ENCODE measurements around the gene TGFBR3L.
"Not testable (repeated sequence)": the region's sequence is repeated elsewhere in the genome, so short reads cannot be mapped to it uniquely, and the experiment has no call there.

TGFBR3L gene

DNA sequence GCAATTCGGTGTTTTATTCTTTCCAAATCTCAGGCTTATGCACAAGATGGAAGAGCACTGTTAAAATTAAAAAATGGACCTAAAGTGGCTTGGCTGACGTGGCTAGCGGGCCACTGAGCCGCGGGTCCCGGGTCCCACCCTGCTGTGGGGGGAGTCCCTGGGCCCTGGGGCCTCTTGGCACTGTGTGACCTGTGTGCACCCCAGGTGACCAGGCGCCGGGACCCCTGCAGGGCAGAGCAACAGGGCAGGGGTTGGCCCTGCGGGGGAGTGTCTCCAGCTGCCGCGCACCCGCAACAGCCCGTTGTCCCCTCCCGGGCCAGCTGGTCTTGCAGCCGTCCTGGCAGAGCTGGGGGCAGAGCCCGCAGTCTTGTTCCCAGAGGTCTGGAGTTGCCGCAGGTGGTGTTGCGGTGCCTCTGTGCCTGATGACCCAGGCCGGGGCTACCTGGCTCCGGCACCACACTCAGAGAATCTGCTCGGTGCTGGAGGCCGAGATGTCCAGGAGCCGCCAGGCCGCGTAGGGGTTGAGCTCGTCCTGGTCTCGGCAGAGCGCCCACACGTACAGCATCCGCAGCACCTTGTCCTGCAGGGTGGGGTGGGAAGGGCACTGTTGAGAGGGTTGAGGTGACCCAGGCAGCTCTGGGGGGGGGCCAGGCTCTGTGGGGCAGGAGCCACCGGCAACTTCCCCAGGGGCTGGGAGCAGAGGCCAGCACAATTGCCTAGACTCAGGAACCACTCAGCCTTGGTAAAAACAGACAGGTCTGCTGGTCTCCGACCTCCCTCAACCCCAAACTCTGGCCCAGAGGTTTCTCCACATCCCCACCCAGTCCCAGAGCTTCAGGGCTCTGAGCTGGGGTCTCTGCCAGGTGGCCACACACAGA is 12.3 kb downstream of the TGFBR3L start:
- DNase-seq (ENCODE audit: low read depth in 2 of 2, low spot score in 1 of 2) = no peak

DNA sequence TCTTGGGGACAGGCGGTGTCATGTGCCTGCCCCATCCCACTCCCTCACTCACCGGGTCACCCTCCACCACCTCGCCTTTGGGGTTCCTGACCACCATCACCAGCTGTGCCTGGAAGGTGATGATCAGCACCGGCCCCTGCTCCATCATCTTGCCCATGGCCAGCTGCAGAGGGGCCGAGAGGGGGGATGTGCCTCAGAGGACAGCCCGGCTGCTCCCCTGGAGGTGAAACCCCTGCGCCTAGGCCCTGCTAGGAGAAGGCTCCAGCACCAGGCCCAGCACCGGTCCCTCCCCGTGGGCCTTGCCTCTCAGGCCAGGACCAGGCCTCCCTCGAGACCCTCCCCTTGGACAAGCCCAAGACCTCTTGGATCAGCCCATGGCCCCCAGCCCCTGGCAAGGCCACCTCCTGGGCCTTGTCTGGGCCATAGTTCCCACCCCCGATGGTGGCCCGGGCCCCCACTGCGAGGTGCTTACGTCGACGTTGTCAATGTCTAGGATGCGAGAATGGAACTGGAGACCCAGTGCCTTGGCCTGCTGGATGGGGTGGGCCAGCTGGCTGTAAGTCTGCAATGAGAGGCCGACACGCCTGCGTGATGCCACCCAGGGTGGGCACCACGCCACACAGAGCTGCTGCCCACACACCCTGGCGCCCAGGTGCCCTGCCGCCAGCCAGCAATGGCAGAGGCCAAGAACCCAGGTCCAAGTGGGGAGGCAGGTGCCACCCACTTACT is 13.1 kb downstream of the TGFBR3L start:
- DNase-seq (ENCODE audit: low read depth in 2 of 2, low spot score in 1 of 2) = no peak

DNA sequence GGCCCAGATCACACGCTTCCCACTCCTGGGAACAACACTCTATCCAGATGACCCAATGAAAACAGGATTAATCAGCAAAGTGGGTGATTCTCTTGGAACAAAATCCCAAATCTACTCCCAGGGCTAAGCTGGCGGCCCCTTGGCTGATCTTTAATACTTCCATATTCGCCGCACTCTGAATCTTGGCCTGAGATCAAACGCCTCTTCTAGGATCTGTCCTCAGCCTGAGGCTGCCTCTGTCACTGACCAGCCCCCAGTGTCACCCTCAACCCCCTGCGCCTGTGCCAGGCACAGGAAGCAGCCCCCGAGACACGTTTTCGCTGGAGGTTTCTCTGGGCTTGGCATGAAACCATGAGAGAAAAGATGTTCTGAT is 13.7 kb downstream of the TGFBR3L start:
- DNase-seq (ENCODE audit: low read depth in 2 of 2, low spot score in 1 of 2) = no peak

DNA sequence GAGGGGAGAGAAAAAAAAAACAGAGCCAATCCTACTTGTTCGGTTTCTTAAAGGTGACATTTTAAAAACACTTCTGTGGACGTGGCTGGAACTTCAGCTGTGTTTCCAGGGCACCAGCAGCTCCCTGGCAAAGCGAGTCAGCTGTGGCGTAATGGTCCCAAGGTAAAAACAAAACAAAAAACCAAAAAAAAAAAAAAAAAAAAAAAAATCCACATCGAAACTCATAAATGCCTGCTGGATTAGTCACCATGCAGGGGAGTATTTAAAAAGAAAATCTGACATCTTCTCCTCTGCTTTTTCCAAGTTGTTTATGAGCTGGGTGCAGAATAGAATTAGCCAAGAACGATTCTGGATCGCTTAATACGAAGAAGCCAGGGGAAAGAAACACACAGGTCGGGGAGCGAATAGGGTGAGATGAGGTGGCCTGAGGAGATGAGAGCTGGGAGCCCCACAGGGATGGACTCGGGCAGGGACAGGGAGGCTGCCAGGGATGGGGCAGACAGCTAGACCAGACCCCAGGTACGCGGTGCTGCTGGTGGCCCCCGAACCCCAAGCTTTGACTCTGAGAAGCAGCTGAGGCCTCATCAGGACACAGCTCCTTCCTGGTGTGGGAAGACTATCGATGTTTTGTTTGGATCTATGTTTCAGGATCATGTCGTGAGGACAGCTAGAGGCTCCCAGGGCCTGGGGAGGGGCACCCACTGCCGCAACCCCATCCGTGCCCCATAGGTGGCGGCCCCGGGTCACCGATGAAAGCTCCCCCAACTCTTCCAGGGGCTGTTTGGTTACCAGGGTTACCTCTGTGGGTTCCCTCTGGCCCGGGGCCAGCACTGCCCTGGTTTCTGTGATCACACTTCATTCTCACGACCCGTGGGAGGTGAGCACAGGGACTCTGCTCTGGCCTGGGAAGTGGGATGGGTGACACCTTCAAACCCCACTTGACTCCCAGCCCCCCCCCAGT is 14.4 kb downstream of the TGFBR3L start:
- peak in 1 of 2 donors; percentile 48 for DNase-seq (ENCODE audit: low read depth in 2 of 2, low spot score in 1 of 2)

DNA sequence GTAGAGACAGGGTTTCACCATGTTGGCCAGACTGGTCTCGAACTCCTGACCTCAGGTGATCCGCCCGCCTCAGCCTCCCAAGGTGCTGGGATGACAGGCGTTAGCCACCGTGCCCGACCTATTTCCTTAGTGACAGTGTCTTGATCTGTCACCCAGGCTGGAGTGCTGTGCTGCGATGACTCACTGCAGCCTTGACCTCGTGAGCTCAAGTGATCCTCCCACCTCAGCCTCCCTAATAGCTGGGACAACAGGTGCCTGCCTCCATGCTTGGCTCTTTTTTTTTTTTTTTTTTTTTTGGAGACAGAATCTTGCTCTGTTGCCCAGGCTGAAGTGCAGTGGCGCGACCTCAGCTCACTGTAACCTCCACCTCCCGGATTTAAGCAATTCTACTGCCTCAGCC is 15.4 kb downstream of the TGFBR3L start:
- not testable (repeated sequence) for DNase-seq (ENCODE audit: low read depth in 2 of 2, low spot score in 1 of 2)

DNA sequence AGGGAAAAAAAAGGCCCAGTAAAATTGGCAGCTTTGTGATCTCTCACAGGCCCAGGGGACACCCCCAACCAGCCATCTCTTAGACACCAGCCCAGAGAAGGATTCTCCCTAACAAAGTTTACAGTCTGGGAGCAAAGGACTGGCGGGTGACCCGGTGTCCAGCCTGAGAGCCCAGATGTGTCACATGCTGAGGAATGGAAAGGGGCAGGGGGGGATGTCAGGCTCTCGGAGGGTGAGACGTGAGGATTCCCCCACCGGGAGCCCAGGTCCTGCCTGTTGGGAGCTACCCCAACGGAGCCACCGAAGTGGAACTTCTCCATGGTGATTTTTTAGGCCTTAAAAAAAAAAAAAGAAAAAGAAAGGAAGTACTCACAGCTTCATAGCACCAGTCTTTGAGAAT is 16.1 kb downstream of the TGFBR3L start:
- no peak for DNase-seq (ENCODE audit: low read depth in 2 of 2, low spot score in 1 of 2)

DNA sequence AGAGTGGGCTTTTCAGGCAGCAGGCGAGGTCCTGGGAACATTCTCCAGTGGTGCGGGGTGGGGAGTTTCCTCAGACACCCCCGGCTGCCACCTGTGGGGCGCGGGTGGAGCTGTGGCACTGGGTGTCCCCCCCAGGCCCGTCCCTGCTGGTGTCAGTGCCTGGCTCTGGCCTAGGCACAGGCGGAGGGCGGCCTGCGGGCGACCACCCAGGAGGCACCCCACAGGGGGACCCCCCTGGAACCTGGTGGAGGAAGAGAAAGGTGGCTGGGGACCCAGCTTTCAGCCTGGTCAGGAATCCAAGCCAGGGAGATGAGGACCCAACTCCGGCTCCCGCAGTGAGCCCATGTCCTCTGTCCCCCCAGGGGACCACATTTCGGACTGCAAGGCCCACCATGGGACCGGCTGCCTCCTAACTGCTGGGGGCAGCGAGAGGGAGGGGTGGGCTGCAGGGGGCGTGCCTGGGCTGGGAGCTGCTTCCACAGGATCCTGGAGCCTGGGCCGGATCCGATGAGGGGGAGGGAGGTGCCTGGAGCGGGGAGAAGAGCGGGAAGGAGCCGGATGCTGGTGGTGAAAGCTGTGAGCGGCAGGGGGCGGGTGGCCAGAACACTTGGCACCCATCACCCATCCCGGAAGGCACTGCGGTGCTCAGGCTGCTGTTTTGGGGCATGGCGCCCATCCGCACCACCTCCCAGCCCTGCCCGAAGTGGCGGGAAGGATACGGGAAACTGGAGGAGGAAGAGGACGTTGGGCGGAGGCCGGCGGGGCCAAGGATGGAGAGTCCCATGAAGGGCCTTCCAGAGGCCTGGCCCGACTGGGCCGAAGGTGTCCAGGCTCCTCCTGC is 16.8 kb downstream of the TGFBR3L start:
- DNase-seq (ENCODE audit: low read depth in 2 of 2, low spot score in 1 of 2) = no peak

DNA sequence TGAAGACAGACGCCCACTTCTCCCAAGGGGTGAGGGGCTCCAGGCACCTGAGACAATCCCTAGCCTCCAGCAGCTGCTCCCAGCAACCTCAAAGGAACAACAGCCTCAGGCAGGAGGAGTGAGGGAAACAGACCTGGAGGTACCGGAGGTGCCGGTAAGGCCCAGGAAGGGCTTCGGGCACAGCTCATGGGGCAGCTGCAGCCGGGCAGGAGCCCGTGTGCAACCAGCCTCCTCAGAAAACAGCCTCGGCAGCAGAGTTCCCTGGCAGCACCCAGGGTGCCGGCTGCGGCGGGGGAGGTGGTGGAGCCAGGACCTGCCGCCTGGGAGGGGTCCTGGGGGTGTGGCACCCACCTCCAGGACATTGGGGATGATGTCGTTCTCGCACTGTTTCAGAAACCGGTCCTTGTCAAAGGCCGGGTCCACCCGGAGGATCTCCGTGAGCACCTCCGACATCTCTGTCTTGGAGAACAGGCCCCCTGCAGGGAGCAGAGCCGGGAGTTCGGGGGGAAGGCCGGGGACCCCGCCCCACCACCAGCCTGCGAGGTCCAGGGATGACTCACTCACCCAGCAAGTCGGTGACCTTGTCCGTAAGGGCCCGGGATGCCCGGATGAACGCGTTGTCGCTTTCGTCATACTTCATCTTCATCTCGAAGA is 17.8 kb downstream of the TGFBR3L start:
- no peak for DNase-seq (ENCODE audit: low read depth in 2 of 2, low spot score in 1 of 2)

DNA sequence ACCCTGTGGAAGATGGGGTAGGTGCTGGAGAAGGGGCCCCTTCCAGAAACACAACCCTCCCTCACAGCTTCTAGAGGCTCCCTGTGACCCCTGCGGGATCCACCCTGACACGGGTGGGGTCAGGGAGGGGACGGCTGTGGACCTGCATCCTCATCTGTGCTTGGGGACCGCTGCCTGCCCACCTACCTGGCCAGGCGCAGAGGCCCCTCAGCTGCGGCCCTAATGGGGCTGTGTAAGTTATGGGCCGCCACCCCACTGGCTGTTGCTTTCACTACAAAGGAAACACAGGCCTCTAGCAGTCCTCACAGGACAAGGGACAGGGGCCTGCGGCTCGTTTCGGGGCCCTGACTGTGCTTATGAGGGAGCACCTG is 18.3 kb downstream of the TGFBR3L start:
- no peak for DNase-seq (ENCODE audit: low read depth in 2 of 2, low spot score in 1 of 2)

DNA sequence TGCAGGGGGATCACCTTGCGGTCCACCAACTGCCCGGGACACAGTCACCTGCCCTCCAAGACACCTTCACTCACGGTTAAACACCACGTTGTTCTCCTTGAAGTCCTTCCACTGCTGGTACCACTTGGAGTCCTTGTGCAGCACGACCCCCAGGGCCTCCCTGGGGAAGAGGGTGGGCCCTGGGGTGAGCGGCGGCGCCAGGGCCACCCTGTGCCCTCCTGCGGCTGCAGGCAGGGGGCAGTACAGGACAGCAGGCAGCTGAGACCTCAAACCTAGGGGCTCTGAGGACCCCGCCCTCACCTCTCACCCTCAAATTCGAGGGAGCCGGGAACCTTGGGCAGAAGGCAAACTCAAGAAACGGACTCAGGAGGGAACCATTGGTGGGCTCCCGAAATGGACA is 18.8 kb downstream of the TGFBR3L start:
- no peak for DNase-seq (ENCODE audit: low read depth in 2 of 2, low spot score in 1 of 2)

DNA sequence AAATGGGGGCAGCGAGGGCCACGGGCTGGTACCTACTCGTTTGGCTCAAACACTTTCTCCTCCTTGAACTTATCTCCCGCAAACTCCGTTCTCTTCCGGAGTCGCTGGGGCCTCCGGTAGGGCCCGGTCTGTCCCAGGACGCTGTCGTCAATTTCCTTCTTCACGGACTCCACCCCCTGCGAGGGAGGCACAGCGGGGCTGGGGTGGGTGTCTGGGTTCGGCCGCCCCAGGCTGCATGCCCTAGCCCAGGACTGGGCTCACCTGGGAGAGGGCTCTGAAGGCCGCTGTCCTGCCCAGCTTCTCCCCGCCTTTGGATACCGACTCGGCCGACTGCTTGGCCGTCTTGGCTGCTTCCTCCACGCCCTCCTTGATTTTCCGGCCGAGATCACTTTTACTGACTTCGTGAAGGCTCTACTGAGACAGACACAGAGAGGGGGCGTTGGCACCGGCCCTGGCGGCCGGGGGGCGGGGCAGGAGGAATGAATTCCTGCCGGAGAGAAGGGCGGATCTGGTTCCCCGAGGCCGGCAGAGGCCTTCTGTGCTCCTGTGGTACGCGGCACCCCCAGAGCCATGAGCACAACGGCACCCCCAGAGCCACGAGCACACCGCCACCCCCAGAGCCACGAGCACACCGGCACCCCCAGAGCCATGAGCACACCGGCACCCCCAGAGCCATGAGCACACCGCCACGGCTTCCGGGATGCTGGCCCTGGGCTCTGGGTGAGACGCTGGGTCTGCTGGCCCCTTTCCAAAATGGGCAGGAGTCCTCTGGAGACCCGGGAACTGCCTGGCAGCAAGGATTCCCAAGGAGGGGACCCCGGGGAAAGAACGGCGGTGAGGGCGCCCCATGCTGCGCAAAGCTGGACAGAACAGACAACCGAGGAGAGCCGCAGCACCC is 19.4 kb downstream of the TGFBR3L start:
- no peak for DNase-seq (ENCODE audit: low read depth in 2 of 2, low spot score in 1 of 2)

DNA sequence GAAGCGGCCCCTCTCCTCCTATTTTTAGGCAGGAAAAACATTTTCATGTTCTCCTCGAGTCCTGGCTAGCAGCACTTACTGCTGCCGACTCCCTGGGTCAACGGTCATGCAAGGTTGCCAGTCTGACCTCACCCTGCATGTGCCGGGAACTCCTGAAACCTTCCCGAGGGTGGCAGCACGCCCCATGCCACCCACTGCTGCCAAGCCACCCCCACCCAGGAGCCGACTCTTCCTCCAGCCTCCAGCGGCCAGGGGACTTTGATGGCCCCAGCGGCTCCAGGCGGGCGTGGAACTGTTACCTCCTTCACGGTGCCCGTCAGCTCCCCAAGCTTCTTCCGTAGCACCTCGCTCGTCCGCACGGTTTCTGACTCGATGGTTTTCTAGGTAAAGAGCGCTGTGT is 20.1 kb downstream of the TGFBR3L start:
- no peak for DNase-seq (ENCODE audit: low read depth in 2 of 2, low spot score in 1 of 2)

DNA sequence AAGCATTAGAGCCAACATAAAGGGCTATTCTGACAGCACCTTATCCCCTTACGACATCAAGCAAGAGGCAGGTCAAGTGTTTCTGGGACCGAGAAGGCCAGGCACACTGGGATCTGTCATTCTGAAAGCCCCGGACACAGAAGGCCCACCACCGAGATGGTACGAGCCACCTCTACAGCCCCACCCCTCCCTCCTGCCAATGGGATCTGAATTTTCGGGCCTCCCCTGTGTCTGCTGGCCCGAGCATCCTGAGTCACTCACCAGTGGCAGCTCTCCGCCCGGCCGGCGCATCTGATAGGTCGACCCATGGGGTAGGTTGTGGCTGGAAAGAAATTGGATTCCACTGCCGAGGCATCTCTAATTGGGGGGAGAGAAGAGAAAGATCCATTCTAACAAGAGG is 26.2 kb downstream of the TGFBR3L start:
- DNase-seq (ENCODE audit: low read depth in 2 of 2, low spot score in 1 of 2) = no peak

DNA sequence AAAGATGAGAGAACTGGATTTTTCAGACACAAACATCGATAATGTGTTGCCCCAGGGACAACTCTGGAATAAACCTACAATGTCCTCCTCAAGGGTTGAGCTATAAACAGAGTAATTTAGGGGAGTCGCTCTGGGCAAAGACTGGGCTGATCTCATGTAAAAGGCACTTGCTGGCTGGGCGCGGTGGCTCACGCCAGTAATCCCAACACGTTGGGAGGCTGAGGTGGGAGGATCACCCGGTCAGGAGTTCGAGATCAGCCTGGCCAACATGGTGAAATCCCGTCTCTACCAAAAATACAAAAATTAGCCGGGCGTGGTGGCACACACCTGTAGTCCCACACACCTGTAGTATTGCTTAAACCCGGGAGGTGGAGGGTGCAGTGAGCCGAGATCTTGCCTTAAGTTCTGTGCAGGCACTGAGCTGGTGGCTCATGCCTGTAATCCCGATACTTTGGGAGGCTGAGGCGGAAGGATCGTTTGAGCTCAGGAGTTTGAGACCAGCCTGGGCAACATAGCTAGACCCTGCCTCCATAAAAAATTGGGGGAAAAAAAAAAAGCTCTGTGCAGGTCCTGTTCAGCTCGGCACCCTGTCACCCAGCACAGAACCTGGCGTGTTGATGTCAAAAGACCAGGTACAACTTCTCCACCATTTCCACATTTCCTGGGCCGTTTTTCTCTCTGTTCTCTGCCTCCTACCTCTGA is 27.4 kb downstream of the TGFBR3L start:
- DNase-seq (ENCODE audit: low read depth in 2 of 2, low spot score in 1 of 2) = no peak

DNA sequence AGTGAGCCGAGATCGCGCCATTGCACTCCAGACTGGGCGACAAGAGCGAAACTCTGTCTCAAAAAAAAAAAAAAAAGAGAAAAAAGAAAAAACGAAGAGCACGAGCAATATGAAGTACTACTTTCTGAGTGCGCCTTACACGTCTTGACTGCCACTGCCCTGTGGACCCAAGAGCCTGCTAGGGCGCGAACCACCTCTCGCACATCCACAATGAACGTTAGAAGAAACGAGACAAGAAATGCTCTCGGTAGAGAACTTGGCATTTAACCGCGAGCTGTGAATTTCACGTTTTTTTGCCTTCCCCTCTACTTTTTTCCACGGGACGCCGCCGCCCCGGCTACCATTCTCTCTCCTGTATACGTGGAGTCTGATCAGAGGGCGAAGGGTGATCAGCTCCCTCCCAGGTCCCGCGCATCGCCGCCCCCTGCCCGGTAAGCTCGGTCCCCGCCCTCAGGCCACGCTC is 28.4 kb downstream of the TGFBR3L start:
- DNase-seq (ENCODE audit: low read depth in 2 of 2, low spot score in 1 of 2) = no peak

DNA sequence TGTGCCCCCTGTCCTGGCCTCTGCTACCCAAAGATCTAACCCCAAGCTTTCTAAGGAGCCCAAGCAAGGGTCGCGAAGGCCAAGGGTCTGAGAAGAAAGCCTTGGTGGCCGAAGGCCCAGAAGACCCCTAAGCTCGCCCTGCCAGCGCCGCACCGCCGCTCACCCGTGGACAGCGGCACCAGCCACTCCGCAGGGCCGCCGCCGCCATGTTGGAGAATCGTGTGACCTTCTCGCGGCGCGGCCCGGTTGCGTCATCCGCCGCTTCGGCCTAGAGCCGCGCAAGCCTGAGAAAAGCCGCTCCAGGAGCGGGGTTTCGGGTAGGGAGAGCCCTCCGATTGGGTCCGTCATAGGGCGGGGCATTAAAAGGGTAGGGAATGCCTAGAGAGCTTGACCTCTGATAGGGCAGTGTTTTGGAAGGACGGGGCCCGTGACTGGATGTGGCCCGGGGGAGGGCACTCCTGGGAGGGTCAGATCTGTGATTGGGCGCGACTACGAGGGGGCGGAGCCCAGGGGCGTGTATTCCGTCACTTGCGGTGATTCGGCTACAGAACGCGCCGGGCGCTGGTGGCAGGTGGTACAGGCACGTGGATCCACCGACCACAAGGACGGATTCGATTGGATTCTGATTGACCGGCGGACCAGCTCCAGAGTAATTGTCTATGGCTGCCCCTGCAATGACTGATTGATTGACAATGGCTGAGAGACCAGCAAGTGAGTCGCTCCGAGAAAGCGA is 29.0 kb downstream of the TGFBR3L start, which contains the start of gene TIMM44:
Gene TIMM44, minus strand, starts transcription at position 223 of the 733 bp plus-strand sequence. Its CDS starts 15 bp downstream, at position 208.
- DNase-seq (ENCODE audit: low read depth in 2 of 2, low spot score in 1 of 2) = peak; percentile 92 to 97

DNA sequence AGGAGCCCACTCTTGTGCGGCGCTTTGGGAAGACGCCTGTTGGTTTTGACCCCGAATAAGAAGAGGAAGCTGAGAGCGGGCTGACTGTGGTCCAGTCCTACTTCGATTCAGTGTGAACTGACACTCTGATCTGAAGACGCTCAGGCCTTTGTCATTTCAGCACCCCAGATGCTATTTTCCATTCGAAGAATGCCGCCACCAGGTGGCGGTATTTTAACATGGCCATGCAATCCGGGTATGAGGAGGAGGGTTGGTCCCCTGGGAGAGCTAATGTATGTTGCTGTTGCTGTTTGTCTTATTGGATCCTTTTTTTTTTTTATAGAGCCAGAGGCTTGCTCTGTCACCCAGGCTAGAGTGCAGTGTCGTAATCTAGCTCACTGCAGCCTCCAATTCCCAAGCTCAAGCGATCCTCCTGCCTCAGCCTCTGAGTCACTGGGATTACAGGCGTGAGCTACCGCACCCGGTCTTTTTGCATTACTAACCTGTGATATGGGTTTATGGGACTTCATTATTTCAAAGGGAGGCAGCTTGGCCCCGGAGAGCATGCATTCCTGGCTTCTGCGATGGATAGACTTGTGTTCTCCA is 29.6 kb downstream of the TGFBR3L start:
- DNase-seq (ENCODE audit: low read depth in 2 of 2, low spot score in 1 of 2) = peak; percentile 70 to 72
